HG02610 (cell line): ENCODE measurements around the gene CES2.
"Not testable (repeated sequence)": the region's sequence is repeated elsewhere in the genome, so short reads cannot be mapped to it uniquely, and the experiment has no call there.

ENCODE experiments used
- ATAC-seq: cut with Tn5 transposase; IDR thresholded peaks from one replicate; pipeline ENCODE4 v1.9.1; 2021; ENCODE audit warnings: mild to moderate bottlenecking, moderate library complexity; ENCODE audit not compliant: unreplicated experiment

CES2 gene

GRCh38 chr16:66952430-66953110, 17.3 kb downstream of the CES2 start:
- no peak for ATAC-seq

- ATAC-seq: no peak
These were observed 18.3 kb downstream of the CES2 start for GRCh38 chr16:66953462-66954096.

- no peak for ATAC-seq
These were observed 18.9 kb downstream of the CES2 start for GRCh38 chr16:66954097-66954659.

- not testable (repeated sequence) for ATAC-seq
These were observed 20.2 kb downstream of the CES2 start for GRCh38 chr16:66955363-66956153.

GRCh38 chr16:66956154-66956457, 20.8 kb downstream of the CES2 start:
- not testable (repeated sequence) for ATAC-seq

- no peak for ATAC-seq
These were observed 23.8 kb downstream of the CES2 start for GRCh38 chr16:66958857-66959703.

- no peak for ATAC-seq
These were observed 24.4 kb downstream of the CES2 start for GRCh38 chr16:66959704-66960161.

- no peak for ATAC-seq
These were observed 25.0 kb downstream of the CES2 start for GRCh38 chr16:66960270-66960669.

- no peak for ATAC-seq
These were observed 25.9 kb downstream of the CES2 start, which contains the start of gene CES3 for GRCh38 chr16:66961065-66961744. CES3 (plus strand) TSS chr16:66961266; CDS start chr16:66961308, 42 bp downstream.

GRCh38 chr16:66961914-66962313, 26.6 kb downstream of the CES2 start:
- ATAC-seq: no peak

- ATAC-seq: no peak
These were observed 28.7 kb downstream of the CES2 start for GRCh38 chr16:66964049-66964448.

GRCh38 chr16:66968847-66969246, 33.5 kb downstream of the CES2 start:
- ATAC-seq: no peak

GRCh38 chr16:66970775-66971720, 35.7 kb downstream of the CES2 start:
- ATAC-seq: no peak

- no peak for ATAC-seq
These were observed 37.7 kb downstream of the CES2 start for GRCh38 chr16:66972983-66973382.

GRCh38 chr16:66973716-66974115, 38.4 kb downstream of the CES2 start:
- no peak for ATAC-seq

- ATAC-seq: not testable (repeated sequence)
These were observed 39.0 kb downstream of the CES2 start for GRCh38 chr16:66974156-66974931.

GRCh38 chr16:66974932-66975246, 39.6 kb downstream of the CES2 start:
- not testable (repeated sequence) for ATAC-seq

GRCh38 chr16:66975302-66975893, 40.1 kb downstream of the CES2 start:
- ATAC-seq: no peak
